Caco-2 (cell line): ENCODE data around the gene MARCHF10. TPM values are rescaled to one million over a fixed set of nuclear protein-coding genes. Genes with fewer than 3 reads are reported as not detected.

Experiments used
- BruUV-seq: library from RNA; stranded (reverse); fragments of 400-500 nt; replicated peaks from 2 replicates; lab custom pipeline; 2021; lab: Mats Ljungman, UMichigan
- CTCF ChIA-PET: fragments of 300-600 bp; sonication (Branson Sonifier 250); formaldehyde crosslinking; loops from one replicate; lab custom pipeline; 2022; ENCODE audit warnings: antibody characterized with exemption; lab: Charles Lee
- POLR2A ChIA-PET: fragments of 300-600 bp; sonication (Branson Sonifier 250); formaldehyde crosslinking; loops from one replicate; lab custom pipeline; 2022; ENCODE audit warnings: antibody characterized with exemption; lab: Charles Lee
- DNase-seq, 2 experiments: peaks; one replicate each; pipeline versions ENCODE4 v3.0.0 to v3.0.0-alpha.2; 2020 to 2022
- H3K27me3 ChIP-seq: replicated peaks from 2 replicates; pipeline ENCODE4 v1.6.0; 2011; ENCODE audit warnings: low read length; ENCODE audit not compliant: control insufficient read depth, insufficient read depth
- H3K36me3 ChIP-seq: 2 replicates; pipeline ENCODE4 v1.5.1; 2011; ENCODE audit warnings: low read length; ENCODE audit not compliant: control insufficient read depth, insufficient read depth
- H3K4me1 ChIP-seq: fragments of 250-450 bp; sonication (Bioruptor Pico); 2 replicates; pipeline ENCODE4 v1.5.1; 2020; ENCODE audit warnings: mild to moderate bottlenecking
- H3K4me3 ChIP-seq: 2 replicates; pipeline ENCODE4 v1.5.1; 2011; ENCODE audit warnings: low read depth, mild to moderate bottlenecking, control low read depth, low read length
- H3K9me3 ChIP-seq: fragments of 250-450 bp; sonication (Bioruptor Pico); 2 replicates; pipeline ENCODE4 v1.5.1; 2020; ENCODE audit warnings: mild to moderate bottlenecking, moderate library complexity
- H3K27ac Mint-ChIP-seq: one replicate; pipeline ENCODE4 v1.8.0; 2022; ENCODE audit warnings: mixed read lengths; ENCODE audit not compliant: unreplicated experiment
- H3K27me3 Mint-ChIP-seq: one replicate; pipeline ENCODE4 v1.8.0; 2022; ENCODE audit warnings: mixed read lengths; ENCODE audit not compliant: insufficient read depth, unreplicated experiment
- H3K36me3 Mint-ChIP-seq: one replicate; pipeline ENCODE4 v1.8.0; 2022; ENCODE audit warnings: mild to moderate bottlenecking, mixed read lengths; ENCODE audit not compliant: insufficient read depth, unreplicated experiment
- H3K4me1 Mint-ChIP-seq: one replicate; pipeline ENCODE4 v1.8.0; 2022; ENCODE audit warnings: low read depth, mixed read lengths; ENCODE audit not compliant: unreplicated experiment
- H3K4me3 Mint-ChIP-seq: one replicate; pipeline ENCODE4 v1.8.0; 2022; ENCODE audit warnings: mild to moderate bottlenecking, moderate library complexity, mixed read lengths; ENCODE audit not compliant: unreplicated experiment
- H3K9me3 Mint-ChIP-seq: one replicate; pipeline ENCODE4 v1.8.0; 2022; ENCODE audit warnings: mixed read lengths; ENCODE audit not compliant: unreplicated experiment
- CTCF ChIP-seq, 2 experiments: fragments of 200-600 bp in 1 of 2; IDR thresholded peaks; 1 replicate in 1 of 2; 2 replicates in 1 of 2; pipeline versions ENCODE4 v1.5.1 to v1.8.0; 2011 to 2022; ENCODE audit warnings: antibody characterized with exemption in 1 of 2, control low read depth in 1 of 2, inconsistent platforms in 1 of 2, low read depth in 1 of 2, low read length in 1 of 2, mild to moderate bottlenecking in 1 of 2, moderate library complexity in 1 of 2; ENCODE audit not compliant: insufficient read depth in 1 of 2, severe bottlenecking in 1 of 2, unreplicated experiment in 1 of 2
- intact Hi-C: fragments of 100-400 bp; cut with micrococcal nuclease; formaldehyde crosslinking; loops from one replicate; pipeline ENCODE4 v1.10.0; 2022; ENCODE audit not compliant: unreplicated experiment
- total RNA-seq: library from RNA; stranded (reverse); gene quantifications from 2 replicates; pipeline ENCODE4 v1.2.3, GENCODE V29; 2022

MARCHF10 gene
- total RNA-seq, 1 experiment from 2014 or later = not detected

GRCh38 chr17:62821189-62822079, 13.3 kb upstream of the MARCHF10 start:
- Mint-ChIP-seq H3K4me1 (peaks cover 12% of the 10 kb centered on the region), H3K9me3 (peaks cover 9% of the 10 kb centered on the region), H3K4me3 (no peak overlapping the region), H3K27ac (no peak overlapping the region), H3K36me3 (no peaks in the 10 kb centered on the region), H3K27me3 (no peaks in the 10 kb centered on the region)
- no TSS peak for BruUV-seq
- intact Hi-C loops = no loop called here
- ChIA-PET CTCF (interaction anchor here (0.6 kb wide), 1 partner anchor 148 kb away, joined by 3 read pairs; no protein-coding TSS in a partner anchor), POLR2A (interaction anchor here (0.6 kb wide), 1 partner anchor 11 kb away, joined by 5 read pairs; no protein-coding TSS in a partner anchor)
- H3K4me1 ChIP-seq = 0 out of 2 replicates have a peak, but pooled peaks cover 3% of the 10 kb centered on the region
- no peak for TF ChIP-seq CTCF (IDR thresholded peaks at IDR 0.05; ENCODE audit: insufficient read depth in 1 of 2, low read depth in 1 of 2, low read length in 1 of 2, severe bottlenecking in 1 of 2, unreplicated experiment in 1 of 2)
- no peak for DNase-seq
- H3K27me3 ChIP-seq = no peaks in the 10 kb centered on the region
- no peak overlapping the region for H3K4me3 ChIP-seq
- H3K9me3 ChIP-seq = no peaks in the 10 kb centered on the region
- no peaks in the 10 kb centered on the region for H3K36me3 ChIP-seq

- no peak for TF ChIP-seq CTCF (IDR thresholded peaks at IDR 0.05; ENCODE audit: insufficient read depth in 1 of 2, low read depth in 1 of 2, low read length in 1 of 2, severe bottlenecking in 1 of 2, unreplicated experiment in 1 of 2)
- Mint-ChIP-seq H3K27ac (peak overlapping the region; percentile 27), H3K4me3 (peak overlapping the region; percentile 8), H3K4me1 (peaks cover 12% of the 10 kb centered on the region), H3K9me3 (peaks cover 9% of the 10 kb centered on the region), H3K27me3 (peaks cover 3% of the 10 kb centered on the region), H3K36me3 (no peaks in the 10 kb centered on the region)
- no TSS peak for BruUV-seq
- H3K36me3 ChIP-seq = no peaks in the 10 kb centered on the region
- intact Hi-C loops = no loop called here
- no peaks in the 10 kb centered on the region for H3K9me3 ChIP-seq
- 0 out of 2 replicates have a peak, but pooled peaks cover 3% of the 10 kb centered on the region for H3K4me1 ChIP-seq
- peak; percentile 65 to 68 for DNase-seq
- CTCF ChIA-PET = no interaction called here
- H3K4me3 ChIP-seq = no peak overlapping the region
- POLR2A ChIA-PET = interaction anchor here (0.5 kb wide), 1 partner anchor 1281 kb away, joined by 3 read pairs; no protein-coding TSS in a partner anchor
- H3K27me3 ChIP-seq = no peaks in the 10 kb centered on the region
These were observed 11.6 kb upstream of the MARCHF10 start for GRCh38 chr17:62819511-62820221.

DNA sequence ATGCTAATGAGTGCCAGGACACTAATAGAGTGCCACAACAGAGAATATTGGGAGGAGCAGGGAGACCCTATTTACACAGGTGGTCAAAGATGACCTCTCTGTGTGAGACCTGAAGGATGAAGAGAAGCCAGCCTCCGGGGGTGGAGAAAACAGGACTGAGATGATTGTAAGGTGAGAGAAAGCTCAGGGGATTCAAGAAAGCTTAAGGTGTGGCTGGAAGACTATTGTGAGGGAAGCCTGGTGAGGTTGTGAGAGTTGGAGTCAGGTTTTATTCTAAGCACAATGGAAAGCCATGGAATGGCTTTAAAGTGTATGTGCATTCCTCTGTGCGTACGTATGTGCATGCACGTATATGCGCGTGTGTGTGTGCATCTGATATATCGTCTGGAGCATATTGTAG, 10.4 kb upstream of the MARCHF10 start:
- no peaks in the 10 kb centered on the region for H3K27me3 ChIP-seq
- H3K9me3 ChIP-seq = peaks cover 3% of the 10 kb centered on the region; the same call in 1 of the 2 replicates
- no peaks in the 10 kb centered on the region for H3K36me3 Mint-ChIP-seq
- no peaks in the 10 kb centered on the region for H3K36me3 ChIP-seq
- no peak overlapping the region for H3K4me3 ChIP-seq
- H3K4me1 Mint-ChIP-seq = peaks cover 12% of the 10 kb centered on the region
- TF ChIP-seq CTCF (IDR thresholded peaks at IDR 0.05; ENCODE audit: insufficient read depth in 1 of 2, low read depth in 1 of 2, low read length in 1 of 2, severe bottlenecking in 1 of 2, unreplicated experiment in 1 of 2) = no peak
- CTCF ChIA-PET = no interaction called here
- H3K27me3 Mint-ChIP-seq = peaks cover 3% of the 10 kb centered on the region
- no peak overlapping the region for H3K4me3 Mint-ChIP-seq
- peaks cover 18% of the 10 kb centered on the region for H3K9me3 Mint-ChIP-seq
- no peak overlapping the region for H3K27ac Mint-ChIP-seq
- DNase-seq = no peak
- POLR2A ChIA-PET = no interaction called here
- no TSS peak for BruUV-seq
- intact Hi-C loops = no loop called here
- 0 out of 2 replicates have a peak, but pooled peaks cover 3% of the 10 kb centered on the region for H3K4me1 ChIP-seq
